Bronchial epithelial cell (primary cell): ENCODE results near the gene MAP3K20. TPM values are rescaled to one million over a fixed set of nuclear protein-coding genes. Genes with fewer than 3 reads are reported as not detected.

Experiments
- DNase-seq: peaks from one replicate; pipeline ENCODE4 v3.0.0-alpha.2; 2010; ENCODE audit warnings: low read depth
- FAIRE-seq: peaks from 2 replicates; lab custom pipeline; 2011; peaks lifted over from hg19 to GRCh38; lab: Jason Lieb, UNC
- H3K27me3 ChIP-seq: 2 replicates; pipeline ENCODE4 v1.5.1; 2011; ENCODE audit warnings: low read length; ENCODE audit not compliant: control insufficient read depth, insufficient read depth
- H3K36me3 ChIP-seq: 2 replicates; pipeline ENCODE4 v1.5.1; 2011; ENCODE audit warnings: low read length; ENCODE audit not compliant: control insufficient read depth, insufficient read depth
- H3K4me3 ChIP-seq: 2 replicates; pipeline ENCODE4 v1.5.1; 2011; ENCODE audit warnings: mild to moderate bottlenecking, low read depth, low read length, control low read depth
- CTCF ChIP-seq: IDR thresholded peaks from 2 replicates; pipeline ENCODE4 v1.5.1; 2011; ENCODE audit warnings: mild to moderate bottlenecking, moderate library complexity, low read length, control low read depth, inconsistent platforms; ENCODE audit not compliant: insufficient read depth, severe bottlenecking
- total RNA-seq: library from RNA; depleted of rRNA; stranded (reverse); fragments of >200 nt; gene quantifications from 2 replicates; pipeline ENCODE4 v1.2.1, GENCODE V29; 2014

The MAP3K20 gene
- total RNA-seq, 1 donor from 2014 or later: 43.2 TPM

DNA sequence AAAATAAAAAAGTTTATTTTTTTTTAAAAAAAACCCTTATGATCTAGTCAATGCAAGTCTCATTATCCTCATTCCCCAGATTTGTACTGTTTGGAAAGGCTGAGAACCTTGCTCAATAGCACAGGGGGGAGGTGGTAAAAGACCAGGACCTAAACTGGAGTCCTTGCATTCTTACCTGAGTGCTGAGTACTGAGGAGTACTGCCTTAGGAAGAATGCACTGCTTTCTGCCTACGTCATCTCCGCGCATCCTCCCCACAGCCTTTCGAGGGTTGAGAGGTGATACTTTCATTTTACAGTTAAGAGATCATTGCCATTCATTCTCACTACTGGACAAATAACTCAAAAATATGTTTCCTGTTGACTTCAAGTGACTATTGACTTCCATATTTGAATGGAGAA, 73.8 kb downstream of the MAP3K20 start:
- no peak overlapping the region for H3K4me3 ChIP-seq
- FAIRE-seq (no peak), DNase-seq (no peak)
- no peaks in the 10 kb centered on the region for H3K36me3 ChIP-seq
- TF ChIP-seq CTCF: no peak
- H3K27me3 ChIP-seq: no peaks in the 10 kb centered on the region

DNA sequence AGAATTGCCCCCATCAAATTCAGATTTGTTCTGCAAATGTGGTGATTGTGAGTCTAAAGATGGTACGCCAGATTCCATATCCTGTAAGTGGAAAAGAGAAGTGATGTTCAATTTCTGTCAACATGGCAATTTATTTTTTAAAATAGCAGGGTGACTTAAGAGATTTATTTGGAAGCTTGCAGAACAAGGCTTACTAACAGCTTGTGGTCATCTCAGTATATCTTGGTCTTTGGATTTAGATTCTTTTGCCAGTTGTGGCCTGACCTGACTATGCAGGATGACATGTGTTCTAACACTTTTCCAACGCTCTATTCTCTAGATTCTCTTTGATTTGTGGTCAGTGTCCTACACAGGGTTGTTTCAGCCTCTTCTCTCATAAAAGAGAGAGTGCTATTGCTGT, 74.4 kb downstream of the MAP3K20 start:
- TF ChIP-seq CTCF: no peak
- Histone ChIP-seq H3K27me3 (no peaks in the 10 kb centered on the region), H3K4me3 (no peak overlapping the region), H3K36me3 (no peaks in the 10 kb centered on the region)
- no peak for FAIRE-seq
- DNase-seq: no peak

GRCh38 chr2:173150963-173151362, 75.3 kb downstream of the MAP3K20 start:
- TF ChIP-seq CTCF: no peak
- Histone ChIP-seq H3K4me3 (no peak overlapping the region), H3K27me3 (no peaks in the 10 kb centered on the region), H3K36me3 (no peaks in the 10 kb centered on the region)
- DNase-seq: peak; percentile 28
- no peak for FAIRE-seq

DNA sequence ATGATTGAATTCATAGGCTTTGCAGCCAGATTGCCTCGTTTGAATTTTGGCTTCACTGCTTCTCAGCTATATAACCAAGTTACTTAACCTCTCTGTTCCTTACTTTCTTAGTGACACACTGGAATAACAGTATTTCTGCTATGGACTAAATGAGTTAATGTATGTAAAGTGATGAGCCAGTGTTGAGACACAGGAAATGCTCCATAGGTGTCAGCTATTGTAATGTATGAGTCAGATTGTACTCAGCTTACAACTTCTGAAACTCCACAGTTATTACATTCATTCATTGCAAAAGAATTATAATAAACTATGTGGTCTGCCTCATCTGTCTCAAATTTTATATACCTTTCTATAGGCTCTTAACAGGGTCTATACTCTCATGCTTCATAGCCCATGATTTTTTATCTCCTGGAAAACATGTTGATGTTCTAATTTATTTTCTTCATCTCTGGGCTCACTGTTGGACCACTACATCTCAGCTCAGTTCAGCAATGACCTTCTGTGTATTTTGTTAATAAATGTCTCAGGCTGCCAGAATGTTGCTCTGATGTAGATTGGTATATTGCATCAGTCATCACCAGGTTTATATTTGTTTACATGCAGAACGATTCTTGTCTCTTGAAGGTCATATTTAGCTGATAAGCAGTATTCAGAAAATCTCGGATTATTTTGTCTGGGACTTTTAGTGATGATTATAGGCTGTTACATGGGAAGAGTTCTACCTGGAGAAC, 76.2 kb downstream of the MAP3K20 start:
- no peak for FAIRE-seq
- peak; percentile 100 for DNase-seq
- no peak for TF ChIP-seq CTCF
- Histone ChIP-seq H3K27me3 (no peaks in the 10 kb centered on the region), H3K36me3 (no peaks in the 10 kb centered on the region), H3K4me3 (no peak overlapping the region)

DNA sequence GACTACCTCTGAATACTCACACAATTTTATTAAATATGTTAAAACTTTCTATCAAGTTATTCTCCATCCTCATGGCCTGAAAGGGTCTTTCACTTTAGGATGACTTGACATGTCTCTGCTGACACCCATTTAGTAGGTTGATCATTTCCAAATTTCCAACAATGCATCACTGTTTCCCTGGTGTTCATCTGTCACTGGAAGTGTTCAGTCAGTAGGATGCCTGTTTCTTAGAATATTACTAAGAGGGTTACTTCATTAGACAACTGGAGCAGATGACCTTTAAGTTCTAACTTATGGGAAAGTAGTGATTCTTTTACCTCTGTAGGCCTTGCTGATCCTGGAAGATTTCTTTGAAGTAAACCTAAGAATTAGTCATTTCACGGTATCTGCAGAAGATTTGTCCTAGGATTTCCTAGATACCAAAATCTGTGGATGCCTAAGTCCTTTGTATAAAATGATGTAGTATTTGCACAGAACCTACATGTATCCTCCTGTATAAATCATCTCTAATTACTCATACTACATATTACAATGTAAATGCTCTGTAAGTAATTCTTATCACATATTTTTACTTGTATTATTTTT, 77.7 kb downstream of the MAP3K20 start:
- Histone ChIP-seq H3K27me3 (no peaks in the 10 kb centered on the region), H3K36me3 (no peaks in the 10 kb centered on the region), H3K4me3 (no peak overlapping the region)
- FAIRE-seq (no peak), DNase-seq (peak; percentile 81)
- no peak for TF ChIP-seq CTCF
